Body of pancreas (tissue), 4 donors: ENCODE measurements around the gene AMIGO3.

ENCODE experiments used
- POLR2A ChIP-seq, 3 donors: fragments of 450-650 bp; IDR thresholded peaks; one replicate each; pipeline ENCODE4 v1.6.1; 2016; ENCODE audit warnings: antibody characterized with exemption in 3 of 3, mild to moderate bottlenecking in 2 of 3
- TF ChIP-seq, protein P1 (sequence below), 7 experiments: fragments of 450-650 bp in 4 of 7; fragments of 200-600 bp in 3 of 7; sonication (generic) in 3 of 7; IDR thresholded peaks; one replicate each; pipeline ENCODE4 v1.5.1; 2016 to 2019; ENCODE audit warnings: antibody characterized with exemption in 7 of 7

DNA sequence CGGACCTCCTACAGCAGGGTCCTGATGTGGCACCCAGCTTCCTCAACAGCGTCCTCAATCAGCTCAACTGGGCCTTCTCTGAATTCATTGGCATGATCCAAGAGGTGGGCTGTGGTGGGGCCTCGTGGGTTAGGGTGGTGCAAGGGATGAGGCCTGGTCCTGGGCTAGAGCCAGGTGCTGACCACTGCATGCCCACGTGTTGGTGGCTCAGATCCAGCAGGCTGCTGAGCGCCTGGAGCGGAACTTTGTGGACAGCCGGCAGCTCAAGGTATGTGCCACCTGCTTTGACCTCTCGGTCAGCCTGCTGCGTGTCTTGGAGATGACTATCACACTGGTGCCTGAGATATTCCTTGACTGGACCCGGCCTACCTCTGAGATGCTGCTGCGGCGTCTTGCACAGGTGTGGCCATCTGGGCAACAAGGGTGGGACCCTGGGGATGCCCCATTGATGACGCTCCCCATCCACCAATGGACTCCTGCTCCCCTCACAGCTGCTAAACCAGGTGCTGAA lies 3.8 kb downstream of the AMIGO3 start:
- TF ChIP-seq, protein P1, sequence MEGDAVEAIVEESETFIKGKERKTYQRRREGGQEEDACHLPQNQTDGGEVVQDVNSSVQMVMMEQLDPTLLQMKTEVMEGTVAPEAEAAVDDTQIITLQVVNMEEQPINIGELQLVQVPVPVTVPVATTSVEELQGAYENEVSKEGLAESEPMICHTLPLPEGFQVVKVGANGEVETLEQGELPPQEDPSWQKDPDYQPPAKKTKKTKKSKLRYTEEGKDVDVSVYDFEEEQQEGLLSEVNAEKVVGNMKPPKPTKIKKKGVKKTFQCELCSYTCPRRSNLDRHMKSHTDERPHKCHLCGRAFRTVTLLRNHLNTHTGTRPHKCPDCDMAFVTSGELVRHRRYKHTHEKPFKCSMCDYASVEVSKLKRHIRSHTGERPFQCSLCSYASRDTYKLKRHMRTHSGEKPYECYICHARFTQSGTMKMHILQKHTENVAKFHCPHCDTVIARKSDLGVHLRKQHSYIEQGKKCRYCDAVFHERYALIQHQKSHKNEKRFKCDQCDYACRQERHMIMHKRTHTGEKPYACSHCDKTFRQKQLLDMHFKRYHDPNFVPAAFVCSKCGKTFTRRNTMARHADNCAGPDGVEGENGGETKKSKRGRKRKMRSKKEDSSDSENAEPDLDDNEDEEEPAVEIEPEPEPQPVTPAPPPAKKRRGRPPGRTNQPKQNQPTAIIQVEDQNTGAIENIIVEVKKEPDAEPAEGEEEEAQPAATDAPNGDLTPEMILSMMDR (IDR thresholded peaks at IDR 0.05) = no peak
- TF ChIP-seq POLR2A (IDR thresholded peaks at IDR 0.05) = no peak
